ENCODE results near the gene CCDC102B. TPM values are rescaled to one million over a fixed set of nuclear protein-coding genes. Genes with fewer than 3 reads are reported as not detected.

CCDC102B gene
- total and polyA plus RNA-seq, 2 experiments from 2014 or later = 1.3 to 2.1 TPM

DNA sequence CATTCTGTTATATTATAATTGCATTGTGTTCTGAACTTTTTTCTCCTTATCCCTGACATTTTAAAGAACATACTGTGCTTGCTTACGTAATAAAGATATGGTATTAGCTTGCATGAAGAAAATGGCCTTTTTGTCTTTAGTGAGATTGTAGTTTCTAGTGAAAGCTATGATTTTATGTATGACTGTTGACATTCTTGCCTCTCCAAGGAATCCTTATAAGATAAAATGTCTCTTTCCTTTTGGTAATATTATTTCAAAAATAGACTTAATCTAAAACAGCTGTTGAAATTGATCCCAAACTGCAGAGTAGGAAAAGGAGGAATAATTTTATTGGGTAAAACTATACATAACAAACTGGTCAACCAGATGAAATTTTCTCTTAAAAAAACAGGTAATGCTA is 40.8 kb upstream of the CCDC102B start:
- H3K4me1 Mint-ChIP-seq = no peaks in the 10 kb centered on the region
- no peaks in the 10 kb centered on the region for H4K20me1 ChIP-seq (replicated peaks; ENCODE audit: insufficient read depth)
- H2AFZ ChIP-seq = no peak overlapping the region
- H3K27ac ChIP-seq (ENCODE audit: low read depth) = no peak overlapping the region
- no peak overlapping the region for H3K4me3 ChIP-seq
- H3K4me1 ChIP-seq (ENCODE audit: insufficient read depth) = no peaks in the 10 kb centered on the region
- no peaks in the 10 kb centered on the region for H3K27me3 Mint-ChIP-seq (ENCODE audit: insufficient read depth, low read depth, poor library complexity)
- H3K27ac Mint-ChIP-seq = no peak overlapping the region
- H3K9me3 Mint-ChIP-seq = peaks cover 10% of the 10 kb centered on the region; the same call in 2 of the 3 replicates
- 0 out of 2 replicates have a peak, but pooled peaks cover 3% of the 10 kb centered on the region for H3K9me2 ChIP-seq (ENCODE audit: insufficient read depth)
- peaks cover 6% of the 10 kb centered on the region; the same call in 2 of the 3 replicates for H3K36me3 Mint-ChIP-seq (ENCODE audit: low read depth)
- no peaks in the 10 kb centered on the region for H3K79me2 ChIP-seq (replicated peaks; ENCODE audit: insufficient read depth)
- DNase-seq (ENCODE audit: low spot score) = no peak
- H3F3A ChIP-seq (replicated peaks; ENCODE audit: low read depth) = no peaks in the 10 kb centered on the region
- H3K4me3 Mint-ChIP-seq = no peak overlapping the region
- no peak overlapping the region for H3K4me2 ChIP-seq
- no peak for ATAC-seq
- H3K27me3 ChIP-seq (ENCODE audit: insufficient read depth) = no peaks in the 10 kb centered on the region
- H3K36me3 ChIP-seq (ENCODE audit: insufficient read depth) = peaks cover 9% of the 10 kb centered on the region; the same call in 1 of the 2 replicates
- no peak for TF ChIP-seq EZH2 (IDR thresholded peaks at IDR 0.05; ENCODE audit: low read depth, unreplicated experiment)
- TF ChIP-seq EZH2phosphoT487 (IDR thresholded peaks at IDR 0.05; ENCODE audit: unreplicated experiment) = no peak
- no peak for TF ChIP-seq ZNF114 (CRISPR knock-in tag; IDR thresholded peaks at IDR 0.05)
- TF ChIP-seq CREB1 (CRISPR knock-in tag; IDR thresholded peaks at IDR 0.05; ENCODE audit: low read depth) = no peak
- no peak for TF ChIP-seq POLR2AphosphoS5 (IDR thresholded peaks at IDR 0.05; ENCODE audit: low read depth)
- TF ChIP-seq, protein P1, sequence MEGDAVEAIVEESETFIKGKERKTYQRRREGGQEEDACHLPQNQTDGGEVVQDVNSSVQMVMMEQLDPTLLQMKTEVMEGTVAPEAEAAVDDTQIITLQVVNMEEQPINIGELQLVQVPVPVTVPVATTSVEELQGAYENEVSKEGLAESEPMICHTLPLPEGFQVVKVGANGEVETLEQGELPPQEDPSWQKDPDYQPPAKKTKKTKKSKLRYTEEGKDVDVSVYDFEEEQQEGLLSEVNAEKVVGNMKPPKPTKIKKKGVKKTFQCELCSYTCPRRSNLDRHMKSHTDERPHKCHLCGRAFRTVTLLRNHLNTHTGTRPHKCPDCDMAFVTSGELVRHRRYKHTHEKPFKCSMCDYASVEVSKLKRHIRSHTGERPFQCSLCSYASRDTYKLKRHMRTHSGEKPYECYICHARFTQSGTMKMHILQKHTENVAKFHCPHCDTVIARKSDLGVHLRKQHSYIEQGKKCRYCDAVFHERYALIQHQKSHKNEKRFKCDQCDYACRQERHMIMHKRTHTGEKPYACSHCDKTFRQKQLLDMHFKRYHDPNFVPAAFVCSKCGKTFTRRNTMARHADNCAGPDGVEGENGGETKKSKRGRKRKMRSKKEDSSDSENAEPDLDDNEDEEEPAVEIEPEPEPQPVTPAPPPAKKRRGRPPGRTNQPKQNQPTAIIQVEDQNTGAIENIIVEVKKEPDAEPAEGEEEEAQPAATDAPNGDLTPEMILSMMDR (conservative IDR thresholded peaks at IDR 0.05; ENCODE audit: low read depth in 2 of 2) = no peak
- TF ChIP-seq STAT1 (IDR thresholded peaks at IDR 0.05; ENCODE audit: unreplicated experiment) = no peak

DNA sequence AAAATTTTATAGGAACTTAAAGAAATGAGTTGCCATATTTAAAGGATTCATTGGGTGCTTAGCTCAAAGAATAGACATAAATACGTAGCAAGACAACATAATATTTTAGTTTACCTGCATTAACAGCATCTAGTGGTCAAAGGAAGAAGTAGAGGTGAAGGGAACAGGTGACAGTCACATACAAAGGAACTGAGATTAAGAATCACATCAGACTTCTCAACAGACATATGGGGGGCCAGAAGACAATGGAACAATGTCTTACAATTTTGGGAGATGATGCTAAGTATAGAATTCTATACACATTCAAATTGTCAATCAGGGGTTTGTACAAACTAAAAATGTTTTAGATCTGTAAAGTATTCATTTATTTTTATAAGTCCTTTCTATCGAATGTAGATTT is 38.6 kb upstream of the CCDC102B start:
- Mint-ChIP-seq H3K4me1 (no peaks in the 10 kb centered on the region), H3K4me3 (no peak overlapping the region), H3K27me3 (ENCODE audit: insufficient read depth, low read depth, poor library complexity) (no peaks in the 10 kb centered on the region), H3K9me3 (peaks cover 10% of the 10 kb centered on the region; the same call in 2 of the 3 replicates), H3K27ac (no peak overlapping the region), H3K36me3 (ENCODE audit: low read depth) (peaks cover 6% of the 10 kb centered on the region; the same call in 2 of the 3 replicates)
- no peaks in the 10 kb centered on the region for H4K20me1 ChIP-seq (replicated peaks; ENCODE audit: insufficient read depth)
- 0 out of 2 replicates have a peak, but pooled peaks cover 3% of the 10 kb centered on the region for H3K9me2 ChIP-seq (ENCODE audit: insufficient read depth)
- no peak for ATAC-seq
- no peak overlapping the region for H3K4me2 ChIP-seq
- no peak overlapping the region for H3K27ac ChIP-seq (ENCODE audit: low read depth)
- H3K4me3 ChIP-seq = no peak overlapping the region
- H3K4me1 ChIP-seq (ENCODE audit: insufficient read depth) = no peaks in the 10 kb centered on the region
- no peak for TF ChIP-seq ZNF114 (CRISPR knock-in tag; IDR thresholded peaks at IDR 0.05)
- TF ChIP-seq EZH2 (IDR thresholded peaks at IDR 0.05; ENCODE audit: low read depth, unreplicated experiment) = no peak
- TF ChIP-seq, protein P1 (conservative IDR thresholded peaks at IDR 0.05; ENCODE audit: low read depth in 2 of 2) = no peak
- no peak for TF ChIP-seq JUNB (IDR thresholded peaks at IDR 0.05; ENCODE audit: unreplicated experiment)
- H3K36me3 ChIP-seq (ENCODE audit: insufficient read depth) = peaks cover 9% of the 10 kb centered on the region; the same call in 1 of the 2 replicates
- no peak overlapping the region for H2AFZ ChIP-seq
- no peak for DNase-seq (ENCODE audit: low spot score)
- H3K79me2 ChIP-seq (replicated peaks; ENCODE audit: insufficient read depth) = no peaks in the 10 kb centered on the region
- H3F3A ChIP-seq (replicated peaks; ENCODE audit: low read depth) = no peaks in the 10 kb centered on the region
- H3K27me3 ChIP-seq (ENCODE audit: insufficient read depth) = no peaks in the 10 kb centered on the region
